GM18909 (cell line): ENCODE data around the gene PTK7.

Source experiments
- ATAC-seq: cut with Tn5 transposase; IDR thresholded peaks from one replicate; pipeline ENCODE4 v1.9.1; 2021; ENCODE audit warnings: mild to moderate bottlenecking; ENCODE audit not compliant: unreplicated experiment, poor library complexity

Gene PTK7

DNA sequence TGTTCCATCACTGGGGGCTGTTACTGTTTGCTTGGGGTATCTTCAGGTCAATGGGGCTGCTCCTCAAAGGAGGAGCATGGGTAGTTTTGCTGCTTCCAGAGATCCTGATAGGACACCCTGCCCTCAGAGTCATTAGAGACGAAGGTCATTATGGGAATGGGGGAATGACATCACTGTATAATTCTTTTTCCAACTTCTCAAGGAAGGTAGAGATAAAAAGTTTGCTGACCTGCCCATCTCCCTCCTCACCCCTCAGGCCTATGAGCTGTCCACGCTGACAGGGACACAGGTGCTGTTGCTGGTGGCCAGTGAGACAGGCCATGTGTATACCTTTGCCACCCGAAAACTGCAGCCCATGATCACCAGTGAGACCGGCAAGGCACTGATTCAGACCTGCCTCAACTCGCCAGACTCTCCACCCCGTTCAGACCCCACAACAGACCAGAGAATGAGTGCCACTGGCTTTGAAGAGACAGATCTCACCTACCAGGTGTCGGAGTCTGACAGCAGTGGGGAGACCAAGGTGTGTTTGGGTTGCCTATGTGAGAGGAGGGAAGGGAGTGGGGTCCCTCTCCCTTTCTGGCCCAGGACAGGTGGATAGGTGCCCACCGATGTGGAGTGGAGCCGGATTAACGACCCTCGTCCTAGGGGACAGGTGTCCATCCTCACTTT lies 97.6 kb downstream of the PTK7 start:
- no peak for ATAC-seq

DNA sequence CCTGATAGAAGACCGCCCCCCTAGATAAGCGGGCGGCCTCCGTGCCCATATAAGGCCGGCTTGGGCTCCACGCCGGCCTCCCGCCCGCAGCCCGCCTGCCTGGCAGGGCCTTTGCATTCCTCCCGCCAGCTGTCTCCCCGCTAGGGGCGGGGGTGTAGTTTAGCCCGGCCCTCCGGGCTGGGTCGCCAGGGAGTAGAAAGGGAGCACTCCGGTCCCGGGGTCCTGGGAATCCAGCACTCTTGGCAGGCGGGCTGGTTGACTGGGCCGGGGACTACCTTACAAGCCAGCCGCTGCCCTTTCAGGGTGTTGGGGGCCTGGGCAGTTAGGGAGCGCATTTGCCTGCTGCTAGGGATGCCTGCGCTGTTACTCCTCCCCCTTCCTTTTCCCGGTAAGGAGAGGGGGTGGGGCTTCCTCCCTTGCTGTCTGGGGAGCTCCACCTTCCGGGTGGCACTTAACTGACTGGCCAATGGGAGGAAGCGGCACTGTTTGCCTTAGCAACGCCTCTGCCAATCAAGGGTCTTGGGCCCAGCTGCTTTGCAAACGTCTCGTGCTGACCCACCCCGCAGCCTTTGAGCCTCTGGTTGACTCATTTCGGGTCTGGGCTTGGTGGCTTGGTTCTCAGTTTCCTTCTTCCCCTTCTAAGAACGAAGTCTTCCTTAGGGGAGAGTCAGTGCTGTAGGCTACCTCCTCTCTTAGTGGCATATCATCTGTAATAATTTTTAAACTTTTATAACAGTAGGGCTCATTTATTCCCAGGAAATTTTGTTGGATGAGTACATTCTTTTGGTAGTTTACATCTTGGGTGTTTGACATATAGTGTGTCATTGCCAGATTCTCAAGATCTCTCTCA lies 98.4 kb downstream of the PTK7 start:
- peak; percentile 69 for ATAC-seq

DNA sequence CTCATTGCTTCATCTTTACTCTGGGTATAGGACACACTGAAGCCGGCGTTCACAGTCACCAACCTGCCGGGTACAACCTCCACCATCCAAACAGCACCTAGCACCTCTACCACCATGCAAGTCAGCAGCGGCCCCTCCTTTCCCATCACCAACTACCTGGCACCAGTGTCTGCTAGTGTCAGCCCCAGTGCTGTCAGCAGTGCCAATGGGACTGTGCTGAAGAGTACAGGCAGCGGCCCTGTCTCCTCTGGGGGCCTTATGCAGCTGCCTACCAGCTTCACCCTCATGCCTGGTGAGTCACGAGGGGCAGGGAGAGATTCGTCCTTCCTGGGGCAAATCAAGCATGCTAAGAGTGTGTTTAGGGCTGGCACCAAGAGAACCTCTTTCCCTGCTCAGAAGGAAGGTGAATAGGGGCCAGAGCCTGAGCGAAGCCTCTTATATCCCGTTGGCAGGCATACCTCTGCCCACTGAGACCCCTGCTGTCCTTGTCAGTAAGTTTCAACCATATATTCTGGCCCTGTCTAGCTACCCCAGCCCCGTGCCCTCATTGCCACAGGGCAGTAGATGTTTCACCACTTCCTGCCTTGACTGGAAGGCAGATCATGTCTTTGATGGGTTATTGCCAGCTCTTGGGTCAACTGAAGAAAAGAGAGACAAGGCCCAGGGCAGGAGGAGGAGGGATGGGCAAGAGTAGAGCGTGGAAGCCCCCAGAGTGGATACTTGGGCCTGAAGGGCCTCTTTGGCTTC lies 99.7 kb downstream of the PTK7 start:
- no peak for ATAC-seq

DNA sequence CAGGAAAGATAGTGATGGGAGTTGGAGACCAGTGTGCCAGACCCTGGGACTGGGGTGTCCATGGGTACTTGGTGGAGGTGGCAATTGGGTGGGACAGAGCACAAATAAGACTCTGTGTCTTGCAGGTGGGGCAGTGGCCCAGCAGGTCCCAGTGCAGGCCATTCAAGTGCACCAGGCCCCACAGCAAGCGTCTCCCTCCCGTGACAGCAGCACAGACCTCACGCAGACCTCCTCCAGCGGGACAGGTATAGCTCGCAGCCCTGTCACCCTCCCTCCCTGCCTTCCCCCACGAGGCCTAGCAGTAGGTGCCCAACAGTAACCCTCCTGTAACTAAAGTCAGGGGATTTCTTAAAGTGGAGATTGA lies 100.3 kb downstream of the PTK7 start:
- ATAC-seq = no peak

DNA sequence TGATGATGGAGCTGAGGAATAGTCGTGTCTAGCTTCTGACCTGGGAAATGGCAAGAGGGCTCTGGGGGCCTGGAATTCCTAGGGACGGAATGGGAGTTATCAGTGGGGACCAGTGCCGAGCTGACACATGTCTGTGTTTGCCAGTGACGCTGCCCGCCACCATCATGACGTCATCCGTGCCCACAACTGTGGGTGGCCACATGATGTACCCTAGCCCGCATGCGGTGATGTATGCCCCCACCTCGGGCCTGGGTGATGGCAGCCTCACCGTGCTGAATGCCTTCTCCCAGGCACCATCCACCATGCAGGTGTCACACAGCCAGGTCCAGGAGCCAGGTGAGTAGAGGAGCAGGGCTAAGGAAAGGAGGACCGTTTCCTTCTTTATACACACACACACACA lies 102.0 kb downstream of the PTK7 start:
- no peak for ATAC-seq

DNA sequence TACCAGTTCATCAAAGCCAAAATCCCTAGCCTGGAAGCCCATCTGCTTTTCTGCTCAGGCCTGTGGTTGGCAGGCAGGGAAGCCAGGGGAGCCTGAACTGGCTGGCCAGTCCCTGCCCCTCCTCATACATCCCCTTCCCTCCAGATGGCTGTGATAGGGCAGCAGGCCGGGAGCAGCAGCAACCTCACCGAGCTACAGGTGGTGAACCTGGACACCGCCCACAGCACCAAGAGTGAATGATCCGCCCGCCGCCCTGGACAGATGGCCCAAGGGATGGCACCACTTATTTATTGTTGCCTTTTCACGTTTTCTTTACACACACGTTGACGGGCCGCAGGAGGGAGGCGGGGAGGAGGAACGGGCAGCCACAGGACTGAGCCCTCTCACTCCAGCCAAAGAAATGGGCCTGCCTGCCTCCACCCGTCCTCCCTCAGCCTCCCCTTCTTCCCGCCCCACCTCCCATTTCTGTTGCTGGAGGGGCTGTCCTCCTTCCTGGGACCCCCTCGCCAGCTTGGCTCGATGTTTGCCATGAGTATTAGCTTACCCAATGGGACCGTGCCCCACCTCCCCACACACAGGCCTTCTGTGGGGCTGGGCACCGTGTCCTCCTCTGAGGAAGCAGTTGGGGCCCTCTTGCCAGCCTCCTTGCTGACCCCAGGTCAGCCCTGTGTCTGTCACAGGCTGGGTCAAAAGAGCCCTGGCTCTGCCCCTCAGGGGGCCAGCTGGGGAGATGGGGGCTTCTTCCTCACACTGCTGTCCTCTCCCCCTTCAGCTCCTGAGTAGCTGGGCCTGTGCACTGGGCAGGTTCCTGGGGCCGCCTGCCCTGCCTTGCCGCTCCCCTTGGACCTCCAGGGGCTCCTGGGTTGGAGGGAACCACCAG lies 103.1 kb downstream of the PTK7 start:
- no peak for ATAC-seq

DNA sequence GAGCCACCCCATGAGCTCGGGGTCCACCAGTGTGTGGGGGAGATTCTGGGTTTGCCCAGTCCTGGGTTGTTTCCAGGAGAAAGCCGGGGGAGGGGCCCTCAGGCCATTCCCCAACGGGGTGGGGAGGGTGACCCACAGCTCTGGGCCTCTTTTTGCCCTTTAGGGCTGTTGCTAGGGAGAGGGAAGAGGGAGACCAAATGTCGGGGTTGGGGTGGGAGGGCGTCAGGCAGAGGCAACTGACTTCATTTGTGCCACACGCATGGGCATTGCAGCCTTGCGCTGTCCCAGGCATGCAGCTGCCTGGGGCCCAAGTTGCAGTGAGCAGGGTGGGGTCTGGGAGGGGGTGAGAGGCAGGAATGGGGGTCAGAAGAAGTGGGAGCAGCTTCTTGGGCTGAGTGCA lies 103.9 kb downstream of the PTK7 start:
- no peak for ATAC-seq

DNA sequence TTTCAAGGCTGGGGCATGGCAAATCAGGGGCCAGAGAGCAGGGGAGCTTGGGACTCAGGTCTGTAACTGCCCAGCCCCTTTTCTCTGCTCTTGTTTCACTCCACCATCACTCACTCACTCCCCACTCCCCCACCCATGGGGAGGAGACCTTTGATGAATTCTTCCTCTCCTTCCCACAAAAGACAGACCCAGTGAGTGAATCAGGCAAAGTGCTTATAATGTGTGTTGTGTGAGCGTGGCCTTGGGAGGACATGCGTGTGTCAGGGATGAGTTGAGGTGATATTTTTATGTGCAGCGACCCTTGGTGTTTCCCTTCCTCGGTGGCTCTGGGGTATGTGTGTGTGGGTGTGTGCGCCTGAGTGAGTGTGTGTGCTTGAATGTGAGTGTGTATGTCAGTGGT lies 104.9 kb downstream of the PTK7 start:
- ATAC-seq = no peak

DNA sequence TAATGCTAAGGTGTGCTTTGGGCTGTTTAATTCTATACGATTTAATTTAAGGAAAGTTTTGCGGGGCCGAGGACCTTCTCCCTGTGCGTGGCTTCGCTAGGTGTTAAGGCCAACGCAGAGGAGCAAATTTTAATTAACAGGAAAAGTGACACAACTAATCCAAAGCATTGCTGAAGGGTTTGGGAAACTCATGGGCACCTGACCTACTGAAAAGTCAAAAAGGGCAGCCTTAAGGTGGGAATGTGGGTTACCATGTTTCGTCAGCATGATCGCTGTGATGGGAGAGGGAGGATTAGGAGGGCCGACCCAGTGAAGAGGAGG lies 105.5 kb downstream of the PTK7 start:
- ATAC-seq = no peak

DNA sequence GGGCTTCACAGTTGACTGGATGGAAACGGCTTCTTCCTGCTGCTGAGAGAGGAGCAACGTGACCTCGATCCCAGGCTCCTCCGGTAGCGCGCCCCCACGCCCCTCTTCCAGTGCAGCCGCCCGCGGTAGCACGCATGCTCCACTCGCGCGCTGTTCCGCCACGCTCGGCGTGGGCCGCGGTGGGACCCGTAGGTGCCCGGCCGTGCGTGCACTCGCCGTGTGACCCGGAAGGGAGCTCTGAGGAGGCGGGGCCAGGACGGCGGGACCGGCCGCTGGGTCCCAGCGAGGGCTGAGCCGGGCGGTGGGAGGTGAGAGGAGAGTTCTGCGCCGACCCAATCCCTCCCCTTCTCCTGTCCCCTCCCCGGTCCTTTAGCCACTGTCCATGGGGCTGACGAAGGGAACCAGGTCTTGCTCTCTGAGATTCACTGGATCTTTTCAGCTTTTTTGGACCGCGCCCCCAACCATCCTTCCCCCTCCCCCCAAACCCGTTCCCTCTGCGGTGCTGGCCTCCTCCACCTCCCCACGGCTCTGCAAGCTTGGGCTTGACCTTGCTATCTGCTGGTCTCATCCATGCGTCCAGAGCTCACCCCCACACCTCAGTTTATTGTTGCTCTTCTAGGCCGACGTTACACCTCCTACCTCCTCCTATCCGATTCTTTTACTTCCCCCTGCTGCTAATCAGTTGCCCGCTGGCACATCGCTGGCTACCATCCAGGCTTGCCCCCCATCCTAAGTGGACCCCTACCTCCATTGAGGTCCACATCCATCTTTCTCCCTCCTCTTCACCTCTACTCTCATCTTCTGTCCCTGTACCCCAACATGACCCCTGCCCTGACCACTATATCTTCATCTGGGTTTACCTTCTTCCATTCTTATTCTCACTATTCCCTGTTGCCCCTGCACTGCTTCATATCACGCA lies 106.1 kb downstream of the PTK7 start, which contains the start of gene CUL9:
CUL9 (plus strand) TSS at position 255 of the 919 bp plus-strand sequence. CDS start 2,115 bp downstream, outside the sequence.
- ATAC-seq = peak; percentile 93

DNA sequence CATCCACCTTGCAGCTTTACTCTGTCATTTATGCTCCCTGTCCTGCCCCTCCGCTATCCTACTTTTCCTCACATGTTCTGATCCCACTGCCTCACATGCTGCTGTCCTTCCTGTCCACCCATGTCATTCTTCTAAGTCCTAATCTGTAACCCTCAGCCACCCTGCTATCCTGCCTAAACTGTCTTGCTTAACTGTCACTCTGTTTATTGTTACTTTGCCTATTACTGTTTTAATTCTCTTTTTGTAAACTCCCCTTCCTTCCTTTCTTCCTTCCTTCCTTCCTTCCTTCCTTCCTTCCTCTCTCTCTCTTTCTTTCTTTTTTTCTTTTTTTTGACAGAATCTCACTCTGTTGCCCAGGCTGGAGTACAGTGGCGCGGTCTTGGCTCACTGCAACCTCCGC lies 107.3 kb downstream of the PTK7 start:
- ATAC-seq = no peak

DNA sequence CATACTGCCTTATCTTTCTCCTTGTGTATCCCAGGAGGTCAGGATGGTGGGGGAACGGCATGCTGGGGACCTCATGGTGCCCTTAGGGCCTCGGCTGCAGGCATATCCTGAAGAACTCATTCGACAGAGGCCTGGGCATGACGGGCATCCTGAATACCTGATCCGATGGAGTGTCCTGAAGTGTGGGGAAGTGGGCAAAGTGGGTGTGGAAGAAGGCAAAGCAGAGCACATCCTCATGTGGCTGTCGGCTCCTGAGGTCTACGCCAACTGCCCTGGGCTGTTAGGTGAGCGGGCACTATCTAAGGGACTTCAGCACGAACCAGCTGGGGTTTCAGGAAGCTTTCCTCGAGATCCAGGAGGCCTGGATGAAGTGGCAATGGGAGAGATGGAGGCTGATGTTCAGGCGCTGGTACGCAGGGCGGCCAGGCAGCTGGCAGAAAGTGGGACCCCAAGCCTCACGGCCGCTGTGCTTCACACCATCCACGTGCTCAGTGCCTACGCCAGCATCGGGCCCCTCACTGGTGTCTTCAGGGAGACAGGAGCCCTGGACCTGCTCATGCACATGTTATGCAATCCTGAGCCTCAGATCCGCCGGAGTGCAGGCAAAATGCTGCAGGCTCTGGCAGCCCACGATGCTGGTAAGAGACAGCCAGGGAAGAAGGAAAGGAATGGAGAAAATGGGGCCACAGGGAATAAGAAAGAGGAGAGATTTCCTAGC lies 108.3 kb downstream of the PTK7 start:
- ATAC-seq = no peak

DNA sequence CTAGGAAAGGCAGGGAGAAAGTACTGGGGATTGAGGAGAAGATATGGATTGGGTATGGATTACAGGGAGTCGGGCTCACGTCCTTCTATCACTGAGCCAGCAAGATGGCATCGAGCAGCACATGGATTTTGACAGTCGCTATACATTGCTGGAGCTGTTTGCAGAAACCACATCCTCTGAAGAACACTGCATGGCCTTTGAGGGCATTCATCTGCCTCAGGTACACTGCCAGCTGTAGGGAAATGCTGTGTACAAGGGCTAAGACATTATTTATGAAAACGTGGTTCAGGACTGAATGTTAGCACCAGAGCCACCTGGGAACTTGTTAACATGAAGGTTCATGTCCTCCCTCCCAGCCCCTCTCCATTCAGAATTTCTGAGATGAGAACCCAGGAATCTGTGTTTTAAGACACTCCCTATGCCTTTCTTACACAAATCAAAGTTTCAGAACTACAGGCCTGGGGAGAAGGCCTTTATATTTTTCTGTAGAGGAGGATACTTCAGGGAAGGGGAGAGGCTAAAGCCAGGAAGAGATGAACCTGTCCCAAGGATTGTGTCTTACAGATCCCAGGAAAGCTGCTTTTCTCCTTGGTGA lies 109.4 kb downstream of the PTK7 start:
- no peak for ATAC-seq

DNA sequence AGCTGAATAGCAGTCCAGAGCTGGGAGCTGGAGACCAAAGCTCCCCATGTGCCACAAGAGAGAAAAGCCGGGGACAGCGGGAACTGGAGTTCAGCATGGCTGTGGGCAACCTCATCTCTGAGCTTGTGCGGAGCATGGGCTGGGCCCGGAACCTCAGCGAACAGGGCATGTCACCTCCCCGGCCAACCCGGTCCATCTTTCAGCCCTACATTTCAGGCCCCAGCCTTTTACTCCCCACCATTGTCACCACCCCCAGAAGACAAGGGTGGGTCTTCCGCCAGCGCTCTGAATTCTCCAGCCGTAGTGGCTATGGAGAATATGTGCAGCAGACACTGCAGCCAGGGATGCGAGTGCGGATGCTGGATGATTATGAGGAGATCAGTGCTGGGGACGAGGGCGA lies 109.9 kb downstream of the PTK7 start:
- ATAC-seq = no peak

DNA sequence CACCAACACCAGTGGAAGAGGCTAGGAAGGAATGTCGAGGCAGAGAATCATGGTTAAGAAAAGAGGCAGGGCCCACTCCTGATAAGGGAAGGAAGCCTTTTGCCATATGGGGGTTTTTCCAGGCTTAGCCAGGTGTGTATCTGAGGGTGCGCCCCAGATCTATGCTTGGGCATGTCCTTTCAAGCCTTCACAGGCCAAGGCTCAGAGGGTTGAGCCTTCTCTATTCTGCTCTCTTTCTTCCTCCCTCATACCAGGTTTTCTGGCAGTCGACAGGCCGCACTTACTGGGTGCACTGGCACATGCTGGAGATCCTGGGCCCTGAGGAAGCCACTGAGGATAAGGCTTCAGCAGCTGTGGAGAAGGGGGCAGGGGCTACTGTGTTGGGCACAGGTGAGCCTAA lies 110.6 kb downstream of the PTK7 start:
- no peak for ATAC-seq

DNA sequence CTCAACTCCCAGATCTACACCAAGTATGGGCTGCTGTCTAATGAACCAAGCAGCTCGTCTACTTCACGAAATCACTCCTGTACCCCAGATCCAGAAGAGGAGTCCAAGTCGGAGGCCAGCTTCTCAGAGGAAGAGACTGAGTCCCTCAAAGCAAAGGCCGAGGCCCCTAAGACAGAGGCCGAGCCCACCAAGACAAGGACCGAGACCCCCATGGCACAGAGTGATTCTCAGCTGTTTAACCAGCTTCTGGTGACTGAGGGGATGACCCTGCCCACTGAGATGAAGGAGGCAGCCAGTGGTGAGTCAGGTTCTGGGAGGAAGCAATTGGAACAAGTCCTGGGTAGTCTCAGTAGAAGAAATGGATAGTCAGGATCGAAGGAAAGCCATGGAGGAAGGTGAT lies 111.7 kb downstream of the PTK7 start:
- no peak for ATAC-seq

DNA sequence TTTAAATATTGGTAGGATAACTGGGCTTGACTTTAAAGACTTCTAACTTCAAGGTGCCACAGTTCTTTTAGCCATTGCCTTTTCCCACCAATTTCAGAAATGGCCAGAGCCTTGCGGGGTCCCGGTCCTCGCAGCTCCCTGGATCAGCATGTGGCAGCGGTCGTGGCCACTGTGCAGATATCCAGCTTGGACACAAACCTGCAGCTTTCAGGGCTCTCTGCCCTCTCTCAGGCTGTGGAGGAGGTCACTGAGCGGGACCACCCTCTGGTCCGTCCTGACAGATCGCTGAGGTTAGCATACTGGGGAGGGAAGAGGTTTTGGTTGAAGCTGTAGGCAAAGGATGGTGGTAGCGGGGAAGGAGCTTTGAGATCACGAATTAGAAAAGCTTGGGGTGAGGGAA lies 112.3 kb downstream of the PTK7 start:
- ATAC-seq = no peak

DNA sequence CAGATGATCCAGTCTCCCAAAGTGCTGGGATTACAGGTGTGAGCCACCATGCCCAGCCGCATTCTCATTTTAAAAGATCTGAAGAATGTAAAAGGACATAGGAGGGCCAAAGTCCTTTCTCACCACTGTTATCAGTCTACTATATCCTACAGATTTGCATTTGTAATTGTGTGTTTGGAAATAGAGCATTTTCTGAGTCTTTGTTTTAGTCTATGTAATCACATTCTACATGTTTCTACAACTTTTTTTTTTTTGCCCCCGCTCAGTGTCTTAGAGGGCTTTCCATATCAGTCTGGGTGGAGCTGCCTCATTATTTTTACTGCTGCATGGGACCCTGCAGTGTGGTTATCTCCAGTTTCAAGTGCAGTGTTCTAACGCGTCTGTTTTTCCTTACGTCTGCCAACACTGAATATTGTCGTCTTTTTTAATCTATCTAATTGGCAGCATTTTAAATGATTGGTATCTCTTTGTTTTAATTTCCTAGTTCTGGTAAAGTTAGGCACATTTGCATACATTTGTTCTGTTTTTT lies 113.7 kb downstream of the PTK7 start:
- ATAC-seq = no peak
